ENCODE data around the gene CCNE1. TPM values are rescaled to one million over a fixed set of nuclear protein-coding genes. Genes with fewer than 3 reads are reported as not detected.

Gene CCNE1
- total and polyA plus RNA-seq, 10 of the 15 experiments (the other 5 are each of a cell fraction or from before 2014, with no cell fraction given) = 6.3 to 44.2 (median 35.8) TPM

DNA sequence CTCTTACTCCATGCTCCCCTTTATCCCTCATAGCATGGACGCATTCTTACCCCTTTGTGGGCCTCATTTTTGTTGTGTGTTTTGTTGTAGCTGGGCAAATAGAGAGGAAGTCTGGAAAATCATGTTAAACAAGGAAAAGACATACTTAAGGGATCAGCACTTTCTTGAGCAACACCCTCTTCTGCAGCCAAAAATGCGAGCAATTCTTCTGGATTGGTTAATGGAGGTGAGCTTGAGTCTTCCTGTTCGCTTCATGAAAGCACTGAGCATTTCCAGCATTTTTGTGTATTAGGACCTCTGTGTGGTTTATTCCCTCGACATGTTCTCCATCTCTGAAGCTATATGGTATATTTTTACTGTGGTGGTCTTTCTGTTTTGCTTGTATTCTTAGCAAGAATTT is 5.5 kb downstream of the CCNE1 start (continued):
- TF ChIP-seq, protein P1, sequence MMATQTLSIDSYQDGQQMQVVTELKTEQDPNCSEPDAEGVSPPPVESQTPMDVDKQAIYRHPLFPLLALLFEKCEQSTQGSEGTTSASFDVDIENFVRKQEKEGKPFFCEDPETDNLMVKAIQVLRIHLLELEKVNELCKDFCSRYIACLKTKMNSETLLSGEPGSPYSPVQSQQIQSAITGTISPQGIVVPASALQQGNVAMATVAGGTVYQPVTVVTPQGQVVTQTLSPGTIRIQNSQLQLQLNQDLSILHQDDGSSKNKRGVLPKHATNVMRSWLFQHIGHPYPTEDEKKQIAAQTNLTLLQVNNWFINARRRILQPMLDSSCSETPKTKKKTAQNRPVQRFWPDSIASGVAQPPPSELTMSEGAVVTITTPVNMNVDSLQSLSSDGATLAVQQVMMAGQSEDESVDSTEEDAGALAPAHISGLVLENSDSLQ (IDR thresholded peaks at IDR 0.05) = no peak
- no peak for TF ChIP-seq TCF12 (IDR thresholded peaks at IDR 0.05; ENCODE audit: low read depth, low read length)

DNA sequence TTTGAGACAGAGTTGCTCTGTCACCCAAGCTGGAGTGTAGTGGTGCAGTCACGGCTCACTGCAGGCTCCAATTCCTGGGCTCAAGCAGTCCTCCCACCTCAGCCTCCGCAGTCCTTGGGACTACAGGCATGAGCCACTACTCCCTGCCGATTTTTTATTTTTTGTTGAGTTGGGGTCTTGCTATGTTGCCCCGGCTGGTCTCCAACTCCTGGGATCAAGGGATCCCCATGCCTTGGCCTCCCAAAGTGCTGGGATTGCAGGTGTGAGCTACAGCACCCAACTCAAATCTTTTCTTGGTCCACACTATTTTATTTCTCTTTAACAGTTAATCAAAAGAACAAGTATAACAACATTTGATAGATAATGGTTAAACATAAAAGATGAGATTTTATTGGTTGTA is 7.5 kb downstream of the CCNE1 start:
- ChIA-PET CTCF (no interaction called here), POLR2A (interaction anchor here (0.7 kb wide), 1 partner anchor 10 kb away, joined by 3 read pairs; no protein-coding TSS in a partner anchor), SMC1A (ENCODE audit: uncharacterized antibody, unreplicated experiment) (no interaction called here), RAD21 (ENCODE audit: unreplicated experiment) (no interaction called here)
- FAIRE-seq (no peak), DNase-seq (ENCODE audit: low read depth, low spot score) (no peak), ATAC-seq (no peak)
- 99% methylated on average over 4 of the region's 4 CpGs for WGBS (ENCODE audit: insufficient coverage, insufficient replicate concordance, low lambda C conversion rate, missing lambda C conversion rate)
- no TSS peak for BruUV-seq (replicated peaks)
- Histone ChIP-seq H3K36me3 (ENCODE audit: control insufficient read depth in 2 of 2, insufficient read depth in 2 of 2, low read length in 1 of 2) (peaks cover 8 to 26% of the 10 kb centered on the region in 2 experiments), H3K27me3 (replicated peaks in 1 of 2; ENCODE audit: control insufficient read depth in 2 of 2, insufficient read depth in 2 of 2, low read length in 1 of 2) (no peaks in the 10 kb centered on the region), H3K4me2 (ENCODE audit: control insufficient read depth, insufficient read depth) (no peak overlapping the region), H3K4me3 (no peak overlapping the region), H3K79me2 (ENCODE audit: control insufficient read depth, insufficient read depth, low read length) (no peaks in the 10 kb centered on the region), H3K4me1 (ENCODE audit: control insufficient read depth, insufficient read depth, low read length) (peaks cover 10% of the 10 kb centered on the region), H2AFZ (ENCODE audit: control insufficient read depth, low read depth, low read length) (no peak overlapping the region), H3K9me3 (replicated peaks; ENCODE audit: control insufficient read depth, insufficient read depth, low read length) (no peaks in the 10 kb centered on the region), H3K9ac (ENCODE audit: control insufficient read depth, insufficient read depth, low read length) (no peak overlapping the region), H4K20me1 (ENCODE audit: control insufficient read depth, insufficient read depth) (no peaks in the 10 kb centered on the region), H3K27ac (ENCODE audit: control insufficient read depth, insufficient read depth) (no peak overlapping the region)
- in situ Hi-C loops (cut with MboI) = no loop called here
- intact Hi-C loops (cut with micrococcal nuclease; ENCODE audit: unreplicated experiment) = no loop called here
- TF ChIP-seq RUNX3 (IDR thresholded peaks at IDR 0.05; ENCODE audit: low read length) = no peak

DNA sequence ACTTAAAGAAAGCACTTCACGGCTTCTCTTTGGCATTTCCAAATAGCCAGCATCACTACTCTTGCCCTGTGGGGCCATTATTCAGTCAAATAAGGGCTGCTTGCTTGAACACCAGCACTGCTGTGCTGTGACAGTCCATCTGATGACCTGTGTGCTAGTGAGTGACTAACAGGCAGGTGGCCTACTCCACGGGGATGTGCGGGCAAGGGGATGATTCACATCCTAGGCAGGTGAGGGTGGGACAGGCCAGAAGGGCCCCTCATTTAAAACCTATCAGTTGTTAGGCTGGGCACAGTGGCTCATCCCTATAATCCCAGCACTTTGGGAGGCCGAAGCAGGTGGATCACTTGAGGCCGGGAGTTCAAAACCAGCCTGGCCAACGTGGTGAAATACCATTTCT is 8.2 kb downstream of the CCNE1 start:
- no peak overlapping the region for H3K4me2 ChIP-seq (ENCODE audit: control insufficient read depth, insufficient read depth)
- WGBS (ENCODE audit: insufficient coverage, insufficient replicate concordance, low lambda C conversion rate, missing lambda C conversion rate) = 89% methylated on average over 6 of the region's 6 CpGs
- ChIA-PET POLR2A (no interaction called here), CTCF (interaction anchor here (0.6 kb wide), 1 partner anchor 652 kb away, joined by 3 read pairs; no protein-coding TSS in a partner anchor), SMC1A (ENCODE audit: uncharacterized antibody, unreplicated experiment) (interaction anchor here (1.1 kb wide), 1 partner anchor 25 kb away, joined by 3 read pairs; no protein-coding TSS in a partner anchor), RAD21 (ENCODE audit: unreplicated experiment) (no interaction called here)
- in situ Hi-C loops (cut with MboI) = no loop called here
- TF ChIP-seq YBX1 (IDR thresholded peaks at IDR 0.05) (no peak), DPF2 (IDR thresholded peaks at IDR 0.05) (no peak)
- TF ChIP-seq, protein P2, sequence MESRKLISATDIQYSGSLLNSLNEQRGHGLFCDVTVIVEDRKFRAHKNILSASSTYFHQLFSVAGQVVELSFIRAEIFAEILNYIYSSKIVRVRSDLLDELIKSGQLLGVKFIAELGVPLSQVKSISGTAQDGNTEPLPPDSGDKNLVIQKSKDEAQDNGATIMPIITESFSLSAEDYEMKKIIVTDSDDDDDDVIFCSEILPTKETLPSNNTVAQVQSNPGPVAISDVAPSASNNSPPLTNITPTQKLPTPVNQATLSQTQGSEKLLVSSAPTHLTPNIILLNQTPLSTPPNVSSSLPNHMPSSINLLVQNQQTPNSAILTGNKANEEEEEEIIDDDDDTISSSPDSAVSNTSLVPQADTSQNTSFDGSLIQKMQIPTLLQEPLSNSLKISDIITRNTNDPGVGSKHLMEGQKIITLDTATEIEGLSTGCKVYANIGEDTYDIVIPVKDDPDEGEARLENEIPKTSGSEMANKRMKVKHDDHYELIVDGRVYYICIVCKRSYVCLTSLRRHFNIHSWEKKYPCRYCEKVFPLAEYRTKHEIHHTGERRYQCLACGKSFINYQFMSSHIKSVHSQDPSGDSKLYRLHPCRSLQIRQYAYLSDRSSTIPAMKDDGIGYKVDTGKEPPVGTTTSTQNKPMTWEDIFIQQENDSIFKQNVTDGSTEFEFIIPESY (IDR thresholded peaks at IDR 0.05) = no peak
- no peak overlapping the region for H2AFZ ChIP-seq (ENCODE audit: control insufficient read depth, low read depth, low read length)
- peaks cover 10% of the 10 kb centered on the region for H3K4me1 ChIP-seq (ENCODE audit: control insufficient read depth, insufficient read depth, low read length)
- BruUV-seq (replicated peaks) = no TSS peak
- peaks cover 8 to 26% of the 10 kb centered on the region in 2 experiments for H3K36me3 ChIP-seq (ENCODE audit: control insufficient read depth in 2 of 2, insufficient read depth in 2 of 2, low read length in 1 of 2)
- intact Hi-C loops (cut with micrococcal nuclease; ENCODE audit: unreplicated experiment) = no loop called here
- ATAC-seq (no peak), DNase-seq (ENCODE audit: low read depth, low spot score) (no peak), FAIRE-seq (no peak)
- no peaks in the 10 kb centered on the region for H4K20me1 ChIP-seq (ENCODE audit: control insufficient read depth, insufficient read depth)
- no peaks in the 10 kb centered on the region for H3K9me3 ChIP-seq (replicated peaks; ENCODE audit: control insufficient read depth, insufficient read depth, low read length)
- no peaks in the 10 kb centered on the region for H3K27me3 ChIP-seq (replicated peaks in 1 of 2; ENCODE audit: control insufficient read depth in 2 of 2, insufficient read depth in 2 of 2, low read length in 1 of 2)
- no peaks in the 10 kb centered on the region for H3K79me2 ChIP-seq (ENCODE audit: control insufficient read depth, insufficient read depth, low read length)
- no peak overlapping the region for H3K4me3 ChIP-seq
- no peak overlapping the region for H3K9ac ChIP-seq (ENCODE audit: control insufficient read depth, insufficient read depth, low read length)
- no peak overlapping the region for H3K27ac ChIP-seq (ENCODE audit: control insufficient read depth, insufficient read depth)
